ENCODE measurements around the gene USP4. TPM values are rescaled to one million over a fixed set of nuclear protein-coding genes. Genes with fewer than 3 reads are reported as not detected.
"Not testable (repeated sequence)": the region's sequence is repeated elsewhere in the genome, so short reads cannot be mapped to it uniquely, and the experiment has no call there.

USP4 gene
- polyA plus RNA-seq, 3 donors from 2014 or later, result 52.7 to 84.0 (median 76.1) TPM

GRCh38 chr3:49238274-49239127, 101.4 kb downstream of the USP4 start:
- Mint-ChIP-seq H3K9me3 (peaks cover 1 to 17% (median 10%) of the 10 kb centered on the region in 6 donors), H3K27me3 (ENCODE audit: low read depth in 3 of 3) (peaks cover 0 to 5% (median 3%) of the 10 kb centered on the region in 3 donors), H3K4me3 (no peak overlapping the region), H3K36me3 (peaks cover 0 to 9% (median 3%) of the 10 kb centered on the region in 3 donors), H3K27ac (no peak overlapping the region), H3K4me1 (no peaks in the 10 kb centered on the region)
- no peak for DNase-seq

GRCh38 chr3:49237344-49237743, 102.5 kb downstream of the USP4 start:
- Mint-ChIP-seq H3K36me3 (peaks cover under 1 to 11% (median 3%) of the 10 kb centered on the region in 3 donors), H3K27ac (no peak overlapping the region), H3K9me3 (peaks cover 12 to 29% (median 22%) of the 10 kb centered on the region in 6 donors), H3K4me1 (no peaks in the 10 kb centered on the region), H3K27me3 (ENCODE audit: low read depth in 3 of 3) (peaks cover 0 to 5% (median 3%) of the 10 kb centered on the region in 3 donors), H3K4me3 (no peak overlapping the region)
- no peak for DNase-seq

GRCh38 chr3:49236226-49236625, 103.6 kb downstream of the USP4 start:
- Mint-ChIP-seq H3K27ac (no peak overlapping the region), H3K27me3 (ENCODE audit: low read depth in 3 of 3) (peaks cover 0 to 5% (median 3%) of the 10 kb centered on the region in 3 donors), H3K4me3 (no peak overlapping the region), H3K9me3 (peaks cover 14 to 36% (median 29%) of the 10 kb centered on the region in 6 donors), H3K4me1 (no peaks in the 10 kb centered on the region), H3K36me3 (peaks cover 3 to 11% (median 5%) of the 10 kb centered on the region in 3 donors)
- DNase-seq, result no peak

- H3K27me3 Mint-ChIP-seq (ENCODE audit: low read depth in 3 of 3); H3K27ac Mint-ChIP-seq; H3K4me3 Mint-ChIP-seq; H3K4me1 Mint-ChIP-seq; DNase-seq: not testable (repeated sequence)
- H3K9me3 Mint-ChIP-seq, result peaks cover 33 to 70% (median 63%) of the 10 kb centered on the region in 6 donors
- peaks cover 0 to 16% (median 13%) of the 10 kb centered on the region in 3 donors for H3K36me3 Mint-ChIP-seq
Observed at GRCh38 chr3:49228817-49229216, 111.0 kb downstream of the USP4 start.

Other genes starting within 250 kb of the USP4 start
- gene QRICH1, start 246.0 kb downstream of the USP4 start, polyA plus RNA-seq, result 10 to 100 TPM in 2 of 3 donors, 1 to 10 TPM in 1; 9.7 to 29.3 (median 15.1) TPM
- 100 to 1,000 TPM in 1 of 3 donors, 10 to 100 TPM in 2; 94.8 to 104 (median 98.5) TPM for gene QARS1, start 235.3 kb downstream of the USP4 start, polyA plus RNA-seq
- gene USP19, start 219.2 kb downstream of the USP4 start, polyA plus RNA-seq, result 10 to 100 TPM; 19.3 to 43.7 (median 38.3) TPM
- not detected for gene LAMB2, start 207.0 kb downstream of the USP4 start, polyA plus RNA-seq
- gene CCDC71, start 173.7 kb downstream of the USP4 start, polyA plus RNA-seq, result 1 to 10 TPM; 1.1 to 2.0 (median 1.7) TPM
- 1 to 10 TPM; 1.6 to 3.1 (median 2.1) TPM for gene KLHDC8B, start 168.5 kb downstream of the USP4 start, polyA plus RNA-seq
- 1 to 10 TPM in 2 of 3 donors, under 1 TPM in 1; 0.74 to 2.5 (median 1.5) TPM for gene C3orf62, start 62.8 kb downstream of the USP4 start, polyA plus RNA-seq
- 100 to 1,000 TPM; 127 to 194 (median 131) TPM for gene GPX1, start 18.3 kb upstream of the USP4 start, polyA plus RNA-seq
- 1,000 to 10,000 TPM in 1 of 3 donors, 100 to 1,000 TPM in 2; 863 to 1,056 (median 891) TPM for gene RHOA, start 71.9 kb upstream of the USP4 start, polyA plus RNA-seq
- 10 to 100 TPM; 57.3 to 86.2 (median 62.6) TPM for gene TCTA, start 72.4 kb upstream of the USP4 start, polyA plus RNA-seq
- gene AMT, start 82.4 kb upstream of the USP4 start, polyA plus RNA-seq, result 1 to 10 TPM; 2.9 to 8.2 (median 4.8) TPM
- gene NICN1, start 89.3 kb upstream of the USP4 start, polyA plus RNA-seq, result 10 to 100 TPM in 1 of 3 donors, 1 to 10 TPM in 2; 3.2 to 11.9 (median 4.2) TPM
- 1 to 10 TPM; 3.2 to 6.0 (median 3.7) TPM for gene DAG1, start 130.2 kb upstream of the USP4 start, polyA plus RNA-seq
- under 1 TPM in 1 of 3 donors, not detected in 2; 0.42 TPM for gene BSN, start 214.4 kb upstream of the USP4 start, polyA plus RNA-seq